Kidney (tissue), 14 donors: ENCODE results near the gene KERA. TPM values are rescaled to one million over a fixed set of nuclear protein-coding genes. Genes with fewer than 3 reads are reported as not detected.

ENCODE experiments used
- DNase-seq, 5 donors: peaks; one replicate each; pipeline ENCODE4 v3.0.0-alpha.2; 2013 to 2020
- FAIRE-seq: peaks from 2 replicates; lab custom pipeline; 2012; peaks lifted over from hg19 to GRCh38; lab: Jason Lieb, UNC
- H3K27ac ChIP-seq, 2 donors: one replicate each; pipeline ENCODE4 v1.7.0; 2013; ENCODE audit warnings: low read depth in 2 of 2, low read length in 2 of 2, inconsistent platforms in 1 of 2
- H3K27me3 ChIP-seq: one replicate; pipeline ENCODE4 v1.7.1; 2013; ENCODE audit warnings: low read length, inconsistent platforms; ENCODE audit not compliant: control insufficient read depth, insufficient read depth
- H3K36me3 ChIP-seq, 3 donors: one replicate each; pipeline versions ENCODE4 v1.7.0 to v1.7.1; 2013; ENCODE audit warnings: low read length in 3 of 3, control low read depth in 1 of 3, inconsistent platforms in 1 of 3; ENCODE audit not compliant: insufficient read depth in 3 of 3, control insufficient read depth in 2 of 3
- H3K4me1 ChIP-seq, 3 donors: one replicate each; pipeline versions ENCODE4 v1.7.0 to v1.7.1; 2013; ENCODE audit warnings: low read length in 3 of 3, inconsistent platforms in 1 of 3, low read depth in 1 of 3; ENCODE audit not compliant: control insufficient read depth in 2 of 3, insufficient read depth in 2 of 3
- H3K4me3 ChIP-seq, 3 donors: one replicate each; pipeline versions ENCODE4 v1.7.0 to v1.8.1; 2013; ENCODE audit warnings: low read length in 3 of 3, control low read depth in 1 of 3, inconsistent platforms in 1 of 3
- H3K9ac ChIP-seq, 3 donors: one replicate each; pipeline versions ENCODE4 v1.7.0 to v1.7.1; 2013; ENCODE audit warnings: low read length in 3 of 3, control low read depth in 1 of 3, inconsistent platforms in 1 of 3
- H3K9me3 ChIP-seq, 3 donors: one replicate each; pipeline versions ENCODE4 v1.7.0 to v1.7.1; 2013; ENCODE audit warnings: low read length in 3 of 3, control low read depth in 1 of 3, inconsistent platforms in 1 of 3; ENCODE audit not compliant: control insufficient read depth in 2 of 3, insufficient read depth in 1 of 3
- CTCF ChIP-seq: IDR thresholded peaks from 3 replicates; pipeline ENCODE4 v1.5.1; 2012; ENCODE audit warnings: mild to moderate bottlenecking, moderate library complexity, borderline replicate concordance; ENCODE audit not compliant: insufficient read depth; ENCODE audit errors: extremely low read depth
- intact Hi-C: fragments of 100-400 bp; cut with DNase I; formaldehyde crosslinking; loops from one replicate; pipeline ENCODE4 v1.11.1; 2022
- polyA plus RNA-seq: library from polyadenylated mRNA; stranded (reverse); fragments of 350-450 nt; fragmentation: Illumina TruSeq; extraction: RNeasy Lipid Tissue Mini Kit (QIAGEN cat#74804); gene quantifications from one replicate; pipeline ENCODE4 v1.2.3, GENCODE V29; 2014; ENCODE audit warnings: low read depth, low replicate concordance; ENCODE audit not compliant: insufficient read depth
- total RNA-seq: library from RNA; stranded (reverse); fragmentation: NEBNext Ultra II Directional; extraction: Animal tissue kit (Norgen Biotek cat#: 25700); gene quantifications from one replicate; pipeline ENCODE4 v1.2.1, GENCODE V29; 2021
- donor health status: control.
- donor health status: control.
- donor health status: control.
- donor health status: control.
- donor health status: control.
- donor health status: DM: yes; HTN: yes; CAD: no.
- donor health status: Normal renal cell carcinoma (clear cell type).

The KERA gene
- total and polyA plus RNA-seq, 2 donors from 2014 or later, result not detected

DNA sequence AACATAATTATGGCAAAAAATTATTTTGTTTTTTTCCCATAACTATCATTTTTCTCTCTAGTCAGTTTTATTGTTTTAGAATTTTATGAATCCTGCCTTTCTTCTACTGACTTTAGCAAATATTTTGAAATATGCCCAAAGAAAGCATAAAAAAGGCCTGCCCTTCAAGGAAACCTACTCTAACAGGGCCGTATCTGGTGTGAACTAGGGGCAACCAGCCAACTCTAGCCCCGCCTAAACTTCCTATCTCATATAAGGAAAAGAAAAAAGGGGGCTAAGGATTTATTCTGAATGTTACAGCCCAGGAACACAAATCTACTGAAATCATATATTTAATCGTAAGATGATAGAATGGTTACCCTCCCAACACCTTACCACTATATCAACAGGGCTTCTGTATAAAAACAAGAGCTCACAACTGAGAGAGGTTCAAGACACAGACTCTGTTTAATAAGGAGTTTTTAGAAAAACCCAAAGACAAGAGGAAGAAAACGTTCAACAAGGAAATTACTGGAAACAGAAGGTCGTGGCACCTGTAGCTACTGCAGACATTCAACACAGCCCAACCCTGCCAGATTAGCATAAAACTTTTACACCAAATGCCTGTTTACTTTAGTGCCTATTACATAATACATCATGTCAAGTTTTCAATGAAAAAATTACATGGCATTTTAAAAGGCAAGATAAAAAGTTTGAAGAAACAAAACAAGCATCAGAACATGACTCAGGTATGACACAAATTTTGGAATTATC lies 40.1 kb downstream of the KERA start:
- intact Hi-C loops, result no loop called here
- DNase-seq (no peak), FAIRE-seq (no peak)
- no peaks in the 10 kb centered on the region for H3K27me3 ChIP-seq
- H3K4me3 ChIP-seq, result no peak overlapping the region
- no peak overlapping the region for H3K27ac ChIP-seq
- H3K9me3 ChIP-seq, result no peaks in the 10 kb centered on the region
- no peaks in the 10 kb centered on the region for H3K36me3 ChIP-seq
- H3K4me1 ChIP-seq, result no peaks in the 10 kb centered on the region
- no peak overlapping the region for H3K9ac ChIP-seq
- no peak for TF ChIP-seq CTCF

DNA sequence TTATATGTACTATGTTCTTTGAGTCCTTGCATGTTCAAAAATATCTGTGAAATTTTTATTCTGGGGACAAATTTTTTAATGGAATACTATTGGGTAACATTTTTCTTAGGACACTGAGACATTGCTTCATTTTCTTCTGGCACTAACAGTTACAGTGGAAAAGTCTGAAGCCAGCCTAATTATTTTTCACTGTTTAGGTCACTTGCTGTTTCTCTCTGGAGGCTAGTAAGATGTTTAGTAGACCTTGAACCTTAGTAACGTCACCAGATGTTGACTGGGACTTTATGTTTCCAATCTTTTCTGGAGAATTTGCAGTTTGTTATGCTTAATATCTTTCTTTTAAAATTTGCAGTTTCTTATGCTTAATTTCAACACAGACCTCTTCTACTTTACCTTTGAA lies 40.8 kb downstream of the KERA start:
- Histone ChIP-seq H3K36me3 (no peaks in the 10 kb centered on the region), H3K4me1 (no peaks in the 10 kb centered on the region), H3K4me3 (no peak overlapping the region), H3K9ac (no peak overlapping the region), H3K27me3 (no peaks in the 10 kb centered on the region), H3K27ac (no peak overlapping the region), H3K9me3 (no peaks in the 10 kb centered on the region)
- FAIRE-seq (no peak), DNase-seq (no peak)
- intact Hi-C loops, result no loop called here
- TF ChIP-seq CTCF, result no peak

DNA sequence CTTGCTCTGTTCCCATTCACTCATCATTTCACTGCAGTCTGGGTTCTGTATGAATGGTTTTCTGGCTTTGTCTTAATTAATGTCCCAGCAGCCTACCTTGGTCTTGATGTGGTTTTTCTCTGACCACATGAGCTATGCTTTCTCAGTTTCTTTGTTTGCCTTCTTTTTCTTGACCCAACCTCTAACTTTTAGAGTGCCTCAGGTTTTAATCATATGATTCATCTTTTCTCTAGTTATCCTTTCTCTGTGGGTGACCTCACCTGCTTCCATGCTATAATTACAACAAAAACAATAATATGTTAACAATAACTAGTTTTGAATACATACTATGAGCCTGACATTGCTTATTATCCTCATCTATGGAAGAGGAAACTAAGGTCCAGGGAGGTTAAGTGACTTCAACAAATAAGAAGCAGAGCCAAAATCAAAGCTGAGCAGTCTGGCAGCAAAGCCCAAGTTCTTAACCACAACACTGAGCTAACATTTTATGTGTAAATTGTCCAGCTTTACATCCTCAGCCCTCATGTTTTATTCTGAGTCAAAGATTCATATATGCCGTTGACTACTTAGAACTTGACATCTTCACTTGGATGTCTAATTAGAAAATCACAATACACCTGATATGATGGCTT lies 48.4 kb downstream of the KERA start:
- Histone ChIP-seq H3K9ac (no peak overlapping the region), H3K27ac (no peak overlapping the region), H3K4me3 (no peak overlapping the region), H3K9me3 (no peaks in the 10 kb centered on the region), H3K36me3 (no peaks in the 10 kb centered on the region), H3K27me3 (no peaks in the 10 kb centered on the region), H3K4me1 (no peaks in the 10 kb centered on the region)
- DNase-seq (peak in 2 of 5 donors; percentile 4 to 20), FAIRE-seq (no peak)
- intact Hi-C loops, result no loop called here
- no peak for TF ChIP-seq CTCF
